ENCODE data around the gene CXCR4. TPM values are rescaled to one million over a fixed set of nuclear protein-coding genes. Genes with fewer than 3 reads are reported as not detected.

The CXCR4 gene
- total and polyA plus RNA-seq, 2 donors (not counting 1 experiment from before 2014, with no cell fraction given): 1,832 to 2,119 TPM

- H3K36me3 ChIP-seq (replicated peaks in 1 of 2; ENCODE audit: control extremely low read depth in 1 of 2, control insufficient read depth in 1 of 2, extremely low read depth in 1 of 2, insufficient read depth in 2 of 2, low read length in 1 of 2): no peaks in the 10 kb centered on the region
- H3K4me1 ChIP-seq (ENCODE audit: control insufficient read depth in 2 of 2, insufficient read depth in 2 of 2, low read length in 2 of 2): peaks cover 5 to 7% of the 10 kb centered on the region in 2 donors
- no peak for ATAC-seq (ENCODE audit: low read depth)
- Mint-ChIP-seq H3K27me3 (no peaks in the 10 kb centered on the region), H3K4me3 (no peak overlapping the region), H3K9me3 (ENCODE audit: insufficient read depth) (no peaks in the 10 kb centered on the region), H3K4me1 (peaks cover 13% of the 10 kb centered on the region), H3K27ac (no peak overlapping the region)
- ChIA-PET CTCF (interaction anchor here (0.7 kb wide), 1 partner anchor 120 kb away, joined by 3 read pairs; no protein-coding TSS in a partner anchor), POLR2A (no interaction called here)
- H4K20me1 ChIP-seq (ENCODE audit: control insufficient read depth, insufficient read depth, low read length, poor library complexity, severe bottlenecking): no peaks in the 10 kb centered on the region
- H3K4me3 ChIP-seq (ENCODE audit: control extremely low read depth in 1 of 5, extremely low read depth in 1 of 5, insufficient read depth in 1 of 5, low read depth in 2 of 5, low read length in 4 of 5): no peak overlapping the region
- no peak for DNase-seq
- WGBS (ENCODE audit: insufficient coverage): 73% methylated on average over 3 of the region's 4 CpGs
- no peak overlapping the region for H2AFZ ChIP-seq (ENCODE audit: insufficient read depth, low read depth, low read length, poor library complexity, severe bottlenecking)
- no peak overlapping the region for H3K4me2 ChIP-seq (replicated peaks; ENCODE audit: low read depth, low read length, poor library complexity, severe bottlenecking)
- intact Hi-C loops (cut with micrococcal nuclease): no loop called here
- H3K9me3 ChIP-seq (ENCODE audit: control extremely low read depth in 1 of 3, control insufficient read depth in 2 of 3, insufficient read depth in 1 of 3, low read length in 2 of 3): peaks cover 0 to 4% (median 0%) of the 10 kb centered on the region in 3 donors
- TF ChIP-seq CTCF (IDR thresholded peaks at IDR 0.05): no peak
- no peak for TF ChIP-seq EZH2 (IDR thresholded peaks at IDR 0.05; ENCODE audit: borderline replicate concordance, insufficient read depth, low read depth, low read length, poor library complexity, severe bottlenecking)
- no peaks in the 10 kb centered on the region for H3K79me2 ChIP-seq (ENCODE audit: control insufficient read depth, insufficient read depth, low read length)
- H3K9ac ChIP-seq (ENCODE audit: low read length): no peak overlapping the region
- H3K27ac ChIP-seq (ENCODE audit: low read length in 2 of 2): no peak overlapping the region
- H3K27me3 ChIP-seq (replicated peaks in 1 of 4; ENCODE audit: control extremely low read depth in 1 of 4, control insufficient read depth in 3 of 4, insufficient read depth in 4 of 4, low read length in 3 of 4): no peaks in the 10 kb centered on the region
Measured at GRCh38 chr2:136086253-136087016, 31.5 kb downstream of the CXCR4 start.
